Smooth muscle cell of the coronary artery (primary cell): Measurements from ENCODE around the gene CSF1R. TPM values are rescaled to one million over a fixed set of nuclear protein-coding genes. Genes with fewer than 3 reads are reported as not detected.

Source experiments
- total RNA-seq: library from RNA; depleted of rRNA; stranded (reverse); fragments of >200 nt; gene quantifications from 2 replicates; pipeline ENCODE4 v1.2.3, GENCODE V29; 2014; ENCODE audit warnings: low replicate concordance

The CSF1R gene
- 0.30 TPM in 1 of 2 replicates, not detected in the other for total RNA-seq

GRCh38 chr5:150085950-150086715 lies at the start of gene CSF1R:
TSS of gene CSF1R (minus strand) at chr5:150086554. CDS start at chr5:150086427, 127 bp downstream.

Other genes with a start within 250 kb of the CSF1R start
- under 0.01 TPM in 1 of 2 replicates, not detected in the other for gene PDE6A, start 141.8 kb downstream of the CSF1R start, total RNA-seq
- gene SLC26A2, start 125.8 kb downstream of the CSF1R start, total RNA-seq = 6.2 and 16.8 TPM in 2 replicates
- 5.4 and 8.3 TPM in 2 replicates for gene TIGD6, start 85.9 kb downstream of the CSF1R start, total RNA-seq
- 33.0 and 34.0 TPM in 2 replicates for gene HMGXB3, start 85.8 kb downstream of the CSF1R start, total RNA-seq
- gene PDGFRB, start 69.3 kb upstream of the CSF1R start, total RNA-seq = 52.9 and 425 TPM in 2 replicates
- 0.12 and 0.15 TPM in 2 replicates for gene CDX1, start 80.2 kb upstream of the CSF1R start, total RNA-seq
- gene SLC6A7, start 103.5 kb upstream of the CSF1R start, total RNA-seq = not detected in 2 replicates
- gene CAMK2A, start 203.2 kb upstream of the CSF1R start, total RNA-seq = 0.08 and 0.35 TPM in 2 replicates
- gene ARSI, start 216.4 kb upstream of the CSF1R start, total RNA-seq = 0.83 and 2.3 TPM in 2 replicates